Neuron (in vitro differentiated cells): ENCODE results near the gene HYI.
"Not testable (repeated sequence)": the region's sequence is repeated elsewhere in the genome, so short reads cannot be mapped to it uniquely, and the experiment has no call there.

Source experiments
- H2AFZ ChIP-seq: one replicate; pipeline ENCODE4 v1.6.1; 2013; ENCODE audit warnings: low read depth, mild to moderate bottlenecking, inconsistent platforms, low read length, moderate library complexity
- H3K27me3 ChIP-seq: one replicate; pipeline ENCODE4 v1.6.1; 2013; ENCODE audit warnings: low read length; ENCODE audit not compliant: insufficient read depth
- H3K36me3 ChIP-seq: one replicate; pipeline ENCODE4 v1.6.1; 2013; ENCODE audit warnings: low read length; ENCODE audit not compliant: insufficient read depth
- H3K4me1 ChIP-seq: one replicate; pipeline ENCODE4 v1.6.1; 2013; ENCODE audit warnings: low read length; ENCODE audit not compliant: insufficient read depth
- H3K4me3 ChIP-seq: 2 replicates; pipeline ENCODE4 v1.5.1; 2013; ENCODE audit warnings: mild to moderate bottlenecking, low read length, moderate library complexity
- H3K9me3 ChIP-seq: one replicate; pipeline ENCODE4 v1.6.1; 2013; ENCODE audit warnings: low read length

HYI gene

GRCh38 chr1:43475611-43476401, 22.1 kb upstream of the HYI start:
- not testable (repeated sequence) for H3K4me3 ChIP-seq, H3K4me1 ChIP-seq, H3K27me3 ChIP-seq, H2AFZ ChIP-seq, H3K9me3 ChIP-seq, H3K36me3 ChIP-seq

- Histone ChIP-seq H3K9me3 (no peaks in the 10 kb centered on the region), H2AFZ (no peak overlapping the region), H3K36me3 (no peaks in the 10 kb centered on the region), H3K27me3 (no peaks in the 10 kb centered on the region), H3K4me3 (no peak overlapping the region), H3K4me1 (no peaks in the 10 kb centered on the region)
These were observed 19.7 kb upstream of the HYI start for GRCh38 chr1:43473463-43473862.

GRCh38 chr1:43472463-43473151, 18.9 kb upstream of the HYI start:
- not testable (repeated sequence) for H3K4me1 ChIP-seq, H3K4me3 ChIP-seq, H3K9me3 ChIP-seq, H3K27me3 ChIP-seq, H3K36me3 ChIP-seq, H2AFZ ChIP-seq

DNA sequence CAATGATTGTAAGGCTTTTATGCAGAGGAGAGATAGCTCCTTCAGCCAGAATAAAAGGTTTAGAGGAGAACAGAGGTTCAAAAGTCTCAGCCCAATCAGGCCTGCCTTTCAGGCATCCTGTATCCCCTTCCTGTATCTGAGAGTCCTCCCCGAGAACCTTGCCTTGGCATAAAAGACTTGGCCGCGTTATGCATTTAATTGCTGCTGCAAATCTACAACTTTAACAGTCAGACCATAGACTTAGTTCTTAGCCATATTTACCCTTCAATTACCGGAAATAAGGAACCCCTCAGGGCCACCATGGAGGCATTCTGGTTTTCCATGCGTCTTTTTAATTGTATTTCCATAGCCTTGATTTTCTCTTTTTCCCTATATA, 18.3 kb upstream of the HYI start:
- H3K9me3 ChIP-seq = no peaks in the 10 kb centered on the region
- no peak overlapping the region for H2AFZ ChIP-seq
- H3K27me3 ChIP-seq = no peaks in the 10 kb centered on the region
- no peak overlapping the region for H3K4me3 ChIP-seq
- H3K36me3 ChIP-seq = no peaks in the 10 kb centered on the region
- H3K4me1 ChIP-seq = no peaks in the 10 kb centered on the region

GRCh38 chr1:43469932-43470331, 16.2 kb upstream of the HYI start:
- H3K36me3 ChIP-seq = no peaks in the 10 kb centered on the region
- H3K27me3 ChIP-seq = no peaks in the 10 kb centered on the region
- H2AFZ ChIP-seq = no peak overlapping the region
- H3K4me3 ChIP-seq = no peak overlapping the region
- H3K9me3 ChIP-seq = no peaks in the 10 kb centered on the region
- no peaks in the 10 kb centered on the region for H3K4me1 ChIP-seq

DNA sequence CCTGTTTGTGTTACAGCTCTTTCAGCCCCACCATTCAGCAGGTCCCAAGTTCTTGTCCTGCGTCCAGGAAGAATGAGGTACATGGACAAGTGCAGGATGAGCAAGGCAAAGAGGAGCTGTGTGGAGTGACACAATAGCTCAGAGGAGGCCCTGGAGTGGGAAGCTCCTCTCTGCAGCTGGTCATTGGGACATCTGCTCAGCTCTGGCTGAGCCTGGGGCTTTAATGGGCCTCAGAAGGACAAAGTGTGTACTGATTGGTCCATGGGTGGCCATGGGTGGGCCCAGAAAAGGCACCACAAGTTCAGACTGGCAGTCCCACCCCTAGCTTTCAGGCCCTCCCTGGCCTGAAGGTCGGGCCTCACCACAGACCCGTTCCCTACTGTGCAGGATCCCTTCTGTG, 14.7 kb upstream of the HYI start:
- H3K4me1 ChIP-seq = no peaks in the 10 kb centered on the region
- H3K9me3 ChIP-seq = no peaks in the 10 kb centered on the region
- H3K4me3 ChIP-seq = no peak overlapping the region
- no peaks in the 10 kb centered on the region for H3K36me3 ChIP-seq
- H3K27me3 ChIP-seq = no peaks in the 10 kb centered on the region
- no peak overlapping the region for H2AFZ ChIP-seq

DNA sequence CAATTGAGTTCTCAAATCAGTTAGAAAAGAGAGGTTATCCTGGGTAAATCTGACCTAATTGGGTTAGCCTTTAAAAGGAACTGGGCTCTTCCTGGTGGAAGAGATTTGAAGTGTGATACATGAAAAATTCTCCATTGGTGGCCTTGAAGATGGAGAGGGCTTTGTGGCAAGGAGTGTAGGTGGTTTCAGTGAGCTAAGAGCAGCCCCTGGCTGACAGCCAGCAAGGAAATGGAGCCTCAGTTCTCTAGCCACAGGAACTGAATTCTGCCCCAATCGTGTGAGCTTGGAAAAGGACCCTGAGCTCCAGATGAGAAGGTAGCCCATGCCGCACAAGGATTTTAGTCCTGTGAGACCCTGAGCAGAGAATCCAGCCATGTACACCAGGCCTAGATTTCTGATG, 12.7 kb upstream of the HYI start:
- H2AFZ ChIP-seq = no peak overlapping the region
- H3K4me3 ChIP-seq = no peak overlapping the region
- no peaks in the 10 kb centered on the region for H3K36me3 ChIP-seq
- H3K4me1 ChIP-seq = no peaks in the 10 kb centered on the region
- no peaks in the 10 kb centered on the region for H3K9me3 ChIP-seq
- no peaks in the 10 kb centered on the region for H3K27me3 ChIP-seq

DNA sequence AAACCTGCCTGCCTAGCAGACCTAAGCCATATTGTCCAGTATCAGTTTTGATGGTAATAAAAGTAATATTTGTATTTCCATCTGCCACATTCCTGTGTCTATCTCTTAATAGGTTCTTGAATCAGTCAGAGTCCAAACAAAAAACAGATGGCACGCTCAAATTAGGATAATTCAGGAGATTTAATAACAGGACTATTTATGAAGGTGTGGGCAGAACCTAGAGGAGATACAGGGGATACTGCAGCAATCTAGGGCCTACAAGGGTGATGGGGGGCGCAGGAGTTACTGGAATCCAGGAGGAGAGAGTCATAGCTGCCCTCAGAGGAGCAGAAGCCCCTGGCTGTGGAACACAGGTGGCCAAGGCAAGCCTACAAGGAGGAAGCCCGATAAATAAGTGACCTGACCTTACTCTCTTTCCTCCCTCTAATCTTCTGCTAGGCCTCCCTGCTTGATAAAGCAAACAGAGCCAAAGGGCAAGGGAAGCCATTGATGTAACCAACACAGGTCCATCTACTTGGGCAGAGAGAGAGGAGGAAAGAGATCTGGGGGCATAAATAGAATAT, 11.9 kb upstream of the HYI start:
- Histone ChIP-seq H3K9me3 (no peaks in the 10 kb centered on the region), H3K4me3 (no peak overlapping the region), H3K27me3 (no peaks in the 10 kb centered on the region), H2AFZ (no peak overlapping the region), H3K36me3 (no peaks in the 10 kb centered on the region), H3K4me1 (no peaks in the 10 kb centered on the region)

DNA sequence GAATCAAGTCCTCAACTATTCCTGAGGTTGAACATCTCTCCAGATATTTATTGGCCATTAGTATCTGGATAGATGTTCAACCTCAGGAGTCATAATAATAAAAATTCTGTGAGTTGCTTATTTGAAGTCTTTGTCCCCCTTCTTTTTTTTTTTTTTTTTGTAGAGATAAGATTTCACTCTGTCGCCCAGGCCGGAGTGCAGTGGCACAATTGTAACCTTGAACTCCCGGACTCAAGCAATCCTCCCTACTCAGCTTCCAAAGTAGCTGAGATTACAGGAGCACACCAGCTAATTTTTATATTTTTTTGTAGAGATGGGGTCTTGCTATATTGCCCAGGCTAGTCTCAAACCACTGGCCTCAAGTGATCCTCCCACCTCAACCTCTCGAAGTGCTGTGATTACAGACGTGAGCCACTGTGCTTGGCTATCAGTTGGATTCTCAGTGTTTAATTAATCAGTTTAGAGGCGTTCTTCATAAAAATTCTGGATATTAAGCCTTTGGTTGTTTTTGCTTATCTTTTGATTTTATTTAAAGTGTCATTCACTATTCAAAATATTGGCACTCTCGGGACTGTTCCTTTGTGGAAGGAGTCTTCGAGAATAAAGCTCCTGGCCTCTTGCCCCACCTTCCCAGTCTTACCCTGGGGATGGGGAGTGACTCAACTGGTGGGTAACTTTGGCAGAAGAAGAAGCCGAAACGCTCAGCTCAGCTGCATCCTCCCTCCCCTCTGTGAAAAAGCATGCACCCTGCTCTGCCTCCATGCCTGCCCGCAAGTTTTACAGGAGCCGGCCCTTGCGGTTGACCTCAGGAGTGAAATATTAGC, 11.2 kb upstream of the HYI start:
- H3K4me1 ChIP-seq = no peaks in the 10 kb centered on the region
- H2AFZ ChIP-seq = no peak overlapping the region
- H3K9me3 ChIP-seq = no peaks in the 10 kb centered on the region
- no peak overlapping the region for H3K4me3 ChIP-seq
- H3K27me3 ChIP-seq = no peaks in the 10 kb centered on the region
- no peaks in the 10 kb centered on the region for H3K36me3 ChIP-seq

DNA sequence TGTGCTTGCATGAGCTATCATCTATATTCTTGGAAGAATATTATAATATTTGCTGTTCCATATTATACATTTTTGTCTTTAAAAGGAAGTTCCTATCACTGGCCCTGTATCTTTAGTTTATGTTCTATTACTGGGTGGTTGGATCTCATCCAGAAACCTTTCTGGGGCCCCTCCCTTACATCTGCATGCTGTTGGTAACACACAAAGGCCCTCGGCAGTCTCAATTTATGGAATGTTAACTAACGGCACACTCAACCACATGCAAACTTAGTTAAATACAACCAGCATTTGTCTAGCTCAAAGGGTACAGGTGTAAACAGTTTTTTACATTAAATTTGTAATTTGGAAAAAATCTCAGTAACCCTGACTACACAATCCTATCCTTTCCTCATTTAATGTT, 9.7 kb upstream of the HYI start:
- Histone ChIP-seq H3K4me3 (no peak overlapping the region), H3K36me3 (no peaks in the 10 kb centered on the region), H3K27me3 (no peaks in the 10 kb centered on the region)

GRCh38 chr1:43460988-43461693, 7.4 kb upstream of the HYI start:
- H3K36me3 ChIP-seq = no peaks in the 10 kb centered on the region
- H3K27me3 ChIP-seq = no peaks in the 10 kb centered on the region
- no peak overlapping the region for H3K4me3 ChIP-seq
- no peaks in the 10 kb centered on the region for H3K9me3 ChIP-seq
- H3K4me1 ChIP-seq = no peaks in the 10 kb centered on the region
- H2AFZ ChIP-seq = no peak overlapping the region

More for the DNA sequence above, 9.7 kb upstream of the HYI start:
- no peaks in the 10 kb centered on the region for H3K9me3 ChIP-seq
- no peak overlapping the region for H2AFZ ChIP-seq
- no peaks in the 10 kb centered on the region for H3K4me1 ChIP-seq

- not testable (repeated sequence) for H3K4me1 ChIP-seq, H3K4me3 ChIP-seq, H2AFZ ChIP-seq, H3K9me3 ChIP-seq, H3K27me3 ChIP-seq, H3K36me3 ChIP-seq
These were observed 4.6 kb upstream of the HYI start for GRCh38 chr1:43458379-43458778.
